HL-60 (cell line): ENCODE measurements around the gene IL12RB2.

ENCODE experiments used
- DNase-seq, 2 experiments: peaks; one replicate each; pipeline ENCODE4 v3.0.0-alpha.2; 2010 to 2020; ENCODE audit warnings: low read depth in 1 of 2, low spot score in 1 of 2
- H3K27ac ChIP-seq: fragments of 250-450 bp; sonication (Bioruptor Pico); replicated peaks from 2 replicates; pipeline ENCODE4 v1.5.1; 2020; ENCODE audit warnings: mild to moderate bottlenecking, moderate library complexity
- H3K27me3 ChIP-seq: fragments of 250-450 bp; sonication (Bioruptor Pico); 2 replicates; pipeline ENCODE4 v1.5.1; 2021; ENCODE audit warnings: mild to moderate bottlenecking, moderate library complexity; ENCODE audit not compliant: insufficient read depth, poor library complexity, severe bottlenecking
- H3K4me3 ChIP-seq: replicated peaks from 2 replicates; pipeline ENCODE4 v1.5.1; 2011; ENCODE audit warnings: mild to moderate bottlenecking, control low read depth, low read length; ENCODE audit not compliant: insufficient read depth
- GABPA ChIP-seq: IDR thresholded peaks from 2 replicates; pipeline ENCODE4 v1.6.1; 2012; ENCODE audit warnings: low read depth
- POLR2AphosphoS5 ChIP-seq: IDR thresholded peaks from 2 replicates; pipeline ENCODE4 v1.6.1; 2012; ENCODE audit warnings: low read depth
- SPI1 ChIP-seq: IDR thresholded peaks from 2 replicates; pipeline ENCODE4 v1.6.1; 2012; ENCODE audit warnings: low read depth, mild to moderate bottlenecking, borderline replicate concordance
- TF ChIP-seq, protein P1 (sequence below): IDR thresholded peaks from one replicate; pipeline ENCODE4 v1.5.1; 2011; ENCODE audit warnings: low read length, control low read depth, inconsistent platforms; ENCODE audit not compliant: insufficient read depth
- TF ChIP-seq, protein P2 (sequence below): IDR thresholded peaks from 2 replicates; pipeline ENCODE4 v1.6.1; 2012; ENCODE audit warnings: low read depth; ENCODE audit not compliant: insufficient replicate concordance

The IL12RB2 gene

GRCh38 chr1:67264152-67264551 is 43.5 kb upstream of the IL12RB2 start:
- no peak for DNase-seq
- no peak for TF ChIP-seq POLR2AphosphoS5
- TF ChIP-seq GABPA, result no peak
- TF ChIP-seq SPI1, result no peak
- TF ChIP-seq, protein P1, sequence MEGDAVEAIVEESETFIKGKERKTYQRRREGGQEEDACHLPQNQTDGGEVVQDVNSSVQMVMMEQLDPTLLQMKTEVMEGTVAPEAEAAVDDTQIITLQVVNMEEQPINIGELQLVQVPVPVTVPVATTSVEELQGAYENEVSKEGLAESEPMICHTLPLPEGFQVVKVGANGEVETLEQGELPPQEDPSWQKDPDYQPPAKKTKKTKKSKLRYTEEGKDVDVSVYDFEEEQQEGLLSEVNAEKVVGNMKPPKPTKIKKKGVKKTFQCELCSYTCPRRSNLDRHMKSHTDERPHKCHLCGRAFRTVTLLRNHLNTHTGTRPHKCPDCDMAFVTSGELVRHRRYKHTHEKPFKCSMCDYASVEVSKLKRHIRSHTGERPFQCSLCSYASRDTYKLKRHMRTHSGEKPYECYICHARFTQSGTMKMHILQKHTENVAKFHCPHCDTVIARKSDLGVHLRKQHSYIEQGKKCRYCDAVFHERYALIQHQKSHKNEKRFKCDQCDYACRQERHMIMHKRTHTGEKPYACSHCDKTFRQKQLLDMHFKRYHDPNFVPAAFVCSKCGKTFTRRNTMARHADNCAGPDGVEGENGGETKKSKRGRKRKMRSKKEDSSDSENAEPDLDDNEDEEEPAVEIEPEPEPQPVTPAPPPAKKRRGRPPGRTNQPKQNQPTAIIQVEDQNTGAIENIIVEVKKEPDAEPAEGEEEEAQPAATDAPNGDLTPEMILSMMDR, result no peak
- TF ChIP-seq, protein P2, sequence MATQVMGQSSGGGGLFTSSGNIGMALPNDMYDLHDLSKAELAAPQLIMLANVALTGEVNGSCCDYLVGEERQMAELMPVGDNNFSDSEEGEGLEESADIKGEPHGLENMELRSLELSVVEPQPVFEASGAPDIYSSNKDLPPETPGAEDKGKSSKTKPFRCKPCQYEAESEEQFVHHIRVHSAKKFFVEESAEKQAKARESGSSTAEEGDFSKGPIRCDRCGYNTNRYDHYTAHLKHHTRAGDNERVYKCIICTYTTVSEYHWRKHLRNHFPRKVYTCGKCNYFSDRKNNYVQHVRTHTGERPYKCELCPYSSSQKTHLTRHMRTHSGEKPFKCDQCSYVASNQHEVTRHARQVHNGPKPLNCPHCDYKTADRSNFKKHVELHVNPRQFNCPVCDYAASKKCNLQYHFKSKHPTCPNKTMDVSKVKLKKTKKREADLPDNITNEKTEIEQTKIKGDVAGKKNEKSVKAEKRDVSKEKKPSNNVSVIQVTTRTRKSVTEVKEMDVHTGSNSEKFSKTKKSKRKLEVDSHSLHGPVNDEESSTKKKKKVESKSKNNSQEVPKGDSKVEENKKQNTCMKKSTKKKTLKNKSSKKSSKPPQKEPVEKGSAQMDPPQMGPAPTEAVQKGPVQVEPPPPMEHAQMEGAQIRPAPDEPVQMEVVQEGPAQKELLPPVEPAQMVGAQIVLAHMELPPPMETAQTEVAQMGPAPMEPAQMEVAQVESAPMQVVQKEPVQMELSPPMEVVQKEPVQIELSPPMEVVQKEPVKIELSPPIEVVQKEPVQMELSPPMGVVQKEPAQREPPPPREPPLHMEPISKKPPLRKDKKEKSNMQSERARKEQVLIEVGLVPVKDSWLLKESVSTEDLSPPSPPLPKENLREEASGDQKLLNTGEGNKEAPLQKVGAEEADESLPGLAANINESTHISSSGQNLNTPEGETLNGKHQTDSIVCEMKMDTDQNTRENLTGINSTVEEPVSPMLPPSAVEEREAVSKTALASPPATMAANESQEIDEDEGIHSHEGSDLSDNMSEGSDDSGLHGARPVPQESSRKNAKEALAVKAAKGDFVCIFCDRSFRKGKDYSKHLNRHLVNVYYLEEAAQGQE, result no peak
- peaks cover 2% of the 10 kb centered on the region for H3K27me3 ChIP-seq
- H3K27ac ChIP-seq, result no peak overlapping the region
- no peak overlapping the region for H3K4me3 ChIP-seq

DNA sequence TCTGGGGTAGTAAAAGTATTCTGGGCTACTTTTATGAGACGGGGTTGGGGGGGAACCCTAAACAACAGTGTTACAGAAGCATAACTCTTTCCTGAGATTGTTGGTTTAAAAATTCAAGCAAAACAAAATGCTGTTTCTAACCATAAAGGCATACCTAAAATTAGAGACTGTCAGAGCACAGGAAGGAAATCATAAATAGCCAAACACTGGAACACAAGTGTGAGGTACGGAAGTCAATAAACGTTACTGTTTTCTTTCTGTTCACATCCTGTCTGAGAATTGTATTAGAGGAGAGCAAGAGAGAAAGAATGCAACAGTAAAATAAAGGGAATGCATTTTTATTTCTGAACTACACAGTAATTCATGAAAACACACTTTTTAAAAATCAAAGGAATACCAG is 42.8 kb upstream of the IL12RB2 start:
- no peak for DNase-seq
- peaks cover 2% of the 10 kb centered on the region for H3K27me3 ChIP-seq
- TF ChIP-seq, protein P2, result no peak
- TF ChIP-seq GABPA (no peak), SPI1 (no peak), POLR2AphosphoS5 (no peak)
- TF ChIP-seq, protein P1, result no peak
- no peak overlapping the region for H3K4me3 ChIP-seq
- H3K27ac ChIP-seq, result no peak overlapping the region

DNA sequence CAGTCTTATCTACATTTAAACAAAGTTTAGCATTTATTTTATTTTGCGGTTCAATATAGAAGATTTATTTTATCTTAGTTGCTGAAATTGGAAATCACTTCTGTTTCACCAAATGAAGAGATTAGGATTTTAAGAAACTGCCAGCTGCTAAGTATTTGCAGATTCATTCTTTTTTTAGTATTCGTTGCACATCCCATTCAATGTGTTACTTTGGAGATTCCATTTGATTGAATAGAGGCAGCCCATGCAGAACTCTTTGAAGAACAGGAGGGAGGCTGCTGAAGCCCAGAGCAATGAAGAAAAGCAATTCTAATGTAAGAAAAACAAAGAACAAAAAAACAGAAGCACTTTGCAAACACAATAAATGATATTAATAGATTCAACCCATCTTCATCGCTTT is 38.6 kb upstream of the IL12RB2 start:
- Histone ChIP-seq H3K4me3 (no peak overlapping the region), H3K27me3 (no peaks in the 10 kb centered on the region), H3K27ac (no peak overlapping the region)
- DNase-seq, result no peak
- TF ChIP-seq POLR2AphosphoS5, result no peak
- TF ChIP-seq, protein P2, result no peak
- TF ChIP-seq GABPA, result no peak
- TF ChIP-seq SPI1, result no peak
- TF ChIP-seq, protein P1, result no peak
